M059J (cell line): ENCODE results near the gene SCGB1C2. TPM values are rescaled to one million over a fixed set of nuclear protein-coding genes. Genes with fewer than 3 reads are reported as not detected.

Experiments used
- DNase-seq: peaks from one replicate; pipeline ENCODE4 v3.0.0-alpha.2; 2012; ENCODE audit warnings: low read depth
- total RNA-seq: library from RNA; depleted of rRNA; stranded (reverse); fragments of >200 nt; shearing (Covaris generic); gene quantifications from 2 replicates; pipeline ENCODE4 v1.2.3, GENCODE V29; 2014; rRNA removed

SCGB1C2 gene
- total RNA-seq, 1 experiment from 2014 or later: not detected

DNA sequence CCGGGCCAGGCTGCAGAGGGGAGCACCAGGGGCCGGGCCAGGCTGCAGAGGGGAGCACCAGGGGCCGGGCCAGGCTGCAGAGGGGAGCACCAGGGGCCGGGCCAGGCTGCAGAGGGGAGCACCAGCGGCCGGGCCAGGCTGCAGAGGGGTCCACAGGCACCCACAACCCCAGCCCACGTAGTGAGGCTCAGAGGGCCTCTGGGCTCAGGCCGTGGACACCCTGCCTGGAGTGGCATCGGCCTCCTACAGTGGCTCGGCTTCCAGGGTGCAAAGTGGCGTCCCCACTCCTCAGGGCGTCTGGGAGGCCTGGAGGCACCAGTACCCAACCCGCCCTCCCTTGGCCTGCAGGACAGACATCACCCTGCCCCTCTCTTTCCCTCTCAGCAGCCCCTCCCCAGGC is 34.5 kb downstream of the SCGB1C2 start:
- no peak for DNase-seq

DNA sequence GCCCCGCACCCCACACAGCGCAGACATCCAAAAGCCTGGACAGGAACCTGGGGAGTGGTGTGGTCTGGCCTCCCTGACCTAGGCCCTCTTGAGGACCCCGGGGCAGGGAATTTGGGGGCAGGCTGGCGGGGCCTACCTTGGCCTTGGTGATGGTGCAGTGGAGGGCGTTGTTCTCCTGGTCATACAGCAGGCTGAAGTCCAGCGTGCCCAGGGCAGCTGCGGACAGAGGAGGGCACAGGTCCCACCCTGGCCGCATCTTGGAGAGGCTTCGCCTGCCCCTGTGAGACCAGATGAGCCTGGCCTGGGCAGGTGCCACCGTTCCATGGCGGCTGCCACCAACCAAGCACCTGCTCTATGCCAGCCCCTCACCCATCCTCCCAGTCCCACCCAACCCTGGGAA is 35.0 kb downstream of the SCGB1C2 start:
- DNase-seq: no peak

DNA sequence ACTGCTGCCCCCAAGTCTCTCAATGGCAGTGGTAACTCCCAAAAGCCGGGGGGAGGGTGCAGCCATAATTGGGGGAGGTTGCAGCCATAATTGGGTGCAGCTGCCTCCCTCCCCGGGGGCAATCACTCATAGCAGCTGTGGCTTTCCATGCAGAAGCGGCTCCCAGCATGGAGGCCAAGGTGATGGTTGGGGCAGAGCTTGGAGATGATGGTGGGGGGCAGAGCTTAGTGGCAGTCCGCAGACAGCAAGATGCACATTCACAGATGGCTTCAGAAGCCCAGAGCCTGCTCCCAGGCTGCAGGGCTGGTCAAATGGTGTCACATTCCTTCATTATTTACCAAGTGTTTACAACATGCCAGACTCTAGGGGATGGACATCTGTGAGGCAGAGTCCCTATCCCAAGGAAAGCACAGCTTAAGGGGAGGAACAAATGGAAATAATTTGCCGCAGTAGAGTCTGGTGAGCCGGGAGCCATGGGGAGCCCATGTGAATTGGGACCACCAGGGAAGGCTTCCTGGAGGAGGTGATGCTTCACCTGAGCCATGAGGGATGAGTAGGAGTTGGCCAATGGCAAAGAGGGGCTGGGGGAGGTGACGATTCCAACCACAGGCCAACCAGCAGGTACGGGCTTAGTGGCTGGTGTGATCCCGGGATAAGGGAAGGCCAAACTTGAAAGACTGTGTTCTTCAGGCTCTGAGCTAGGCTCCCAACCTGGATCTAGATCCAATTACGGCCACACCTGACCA is 36.0 kb downstream of the SCGB1C2 start:
- DNase-seq: no peak

DNA sequence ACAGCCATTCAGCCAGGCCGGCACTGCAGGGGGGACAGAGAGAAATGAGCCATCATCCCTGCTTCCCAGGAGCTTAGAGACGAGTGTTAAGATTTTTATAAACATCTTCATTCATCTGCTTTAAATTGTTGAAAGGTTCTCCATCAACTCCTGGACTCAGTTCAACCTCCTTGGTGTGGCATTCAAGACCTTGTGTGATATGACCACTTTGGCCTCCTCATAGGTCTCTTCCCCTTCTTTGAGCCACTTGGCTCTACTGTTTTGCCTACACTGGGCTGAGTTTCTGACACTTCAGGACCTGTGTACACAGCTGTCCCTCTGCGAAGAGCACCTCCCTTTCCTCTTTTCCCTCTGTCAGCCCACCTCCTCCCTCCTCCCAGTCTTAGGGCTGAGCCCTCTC is 39.8 kb downstream of the SCGB1C2 start:
- DNase-seq: no peak

DNA sequence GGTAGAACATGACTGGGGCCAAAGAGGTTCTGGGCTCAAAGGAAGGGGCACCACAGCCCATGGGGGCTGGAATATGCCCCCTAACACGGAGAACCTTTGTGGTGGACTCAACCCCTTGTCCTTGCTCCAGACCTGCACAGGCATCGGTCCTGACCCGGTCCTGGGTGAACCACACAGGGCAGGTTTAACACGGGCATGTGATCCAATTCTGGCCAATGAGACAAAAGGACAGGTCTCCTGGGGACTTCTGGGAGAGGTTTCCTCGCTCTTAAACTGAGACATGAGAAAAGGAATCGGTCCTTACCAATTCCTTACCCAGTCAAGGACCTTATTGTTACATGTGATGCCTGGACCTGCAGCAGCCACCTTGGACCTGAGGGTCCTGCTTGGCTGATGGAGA is 40.4 kb downstream of the SCGB1C2 start:
- DNase-seq: no peak

DNA sequence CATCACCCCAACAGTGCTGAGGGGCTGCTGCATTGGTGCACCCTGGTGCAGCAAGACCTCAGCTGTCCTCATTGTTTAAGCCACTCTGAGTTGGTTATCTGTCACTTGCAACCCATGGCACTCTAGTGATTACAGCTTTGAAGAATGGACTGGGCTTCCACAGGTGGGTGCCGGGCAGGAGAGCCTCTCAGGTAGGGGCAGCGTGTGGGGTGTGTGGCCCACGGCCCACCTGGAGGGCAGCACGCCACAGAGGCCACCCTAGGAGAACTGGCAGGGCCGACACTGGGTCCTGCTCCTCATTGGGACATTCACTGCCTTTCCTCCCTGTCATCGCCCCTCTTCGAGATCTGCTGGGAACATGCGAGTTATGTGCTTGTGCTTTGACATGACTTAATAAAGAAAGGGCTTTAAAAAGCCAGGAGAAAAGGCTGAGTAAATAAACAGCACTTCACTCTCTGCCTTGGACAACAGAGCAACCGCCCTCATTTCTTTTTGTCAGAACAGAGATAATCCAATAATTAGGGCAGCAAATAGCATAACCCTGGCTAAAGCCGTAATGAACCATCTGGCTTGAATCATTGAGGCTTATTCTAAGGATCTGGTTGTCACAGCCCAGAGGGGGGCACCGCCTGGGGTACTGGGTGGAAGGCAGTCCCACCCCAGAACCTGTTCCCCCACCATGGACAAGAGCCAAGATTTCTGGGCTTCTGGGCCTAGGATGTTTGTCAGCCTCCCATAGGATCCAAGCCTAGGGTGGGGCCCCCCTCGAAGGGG is 41.1 kb downstream of the SCGB1C2 start:
- no peak for DNase-seq

DNA sequence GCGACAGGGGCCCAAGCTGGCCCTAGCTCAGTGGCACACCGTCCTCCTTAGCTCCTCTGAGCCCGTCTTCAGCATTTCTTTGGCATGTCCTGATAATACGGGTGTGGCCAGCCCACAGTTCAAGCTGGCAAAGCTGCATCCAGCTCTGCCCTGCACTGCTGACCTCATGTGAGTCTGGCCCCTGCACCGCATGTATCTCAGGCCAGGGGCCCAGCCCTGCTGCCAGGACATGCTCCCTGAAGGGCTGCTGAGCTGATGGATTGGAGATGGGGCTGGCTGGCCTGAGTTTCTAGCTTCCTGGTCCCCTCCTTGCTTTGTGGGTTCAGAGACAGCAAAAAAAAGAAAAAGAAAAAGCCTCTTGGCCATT is 41.7 kb downstream of the SCGB1C2 start:
- DNase-seq: no peak

DNA sequence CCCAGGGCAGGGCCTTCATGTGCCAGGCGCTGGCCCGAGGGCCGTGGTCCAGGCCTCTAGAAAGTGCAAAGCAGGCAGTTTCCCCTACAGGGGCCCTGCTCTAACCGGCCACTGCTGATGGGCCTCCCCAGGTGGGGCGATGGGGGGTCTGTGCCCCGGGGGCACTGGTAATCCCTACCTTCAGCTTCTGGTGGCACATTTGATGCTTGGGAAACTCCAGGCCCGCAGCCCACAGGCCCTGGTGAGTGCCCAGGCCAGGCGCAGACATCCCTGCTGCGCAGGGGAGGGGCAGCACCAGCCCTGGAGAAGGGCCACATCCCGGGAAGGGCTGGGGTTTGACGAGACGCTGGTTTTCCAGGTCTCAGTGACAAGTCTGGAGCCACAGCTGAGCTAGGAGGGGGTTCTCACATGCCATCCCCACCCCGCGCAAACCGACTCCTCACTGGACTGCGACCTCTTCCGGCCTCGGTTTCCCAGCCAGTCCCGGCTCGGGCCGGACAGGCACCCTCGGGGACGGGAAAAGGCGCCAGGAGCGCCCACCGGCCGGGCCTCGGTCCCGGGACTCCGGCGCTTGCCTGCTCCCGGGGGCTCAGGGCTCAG is 42.5 kb downstream of the SCGB1C2 start:
- no peak for DNase-seq

DNA sequence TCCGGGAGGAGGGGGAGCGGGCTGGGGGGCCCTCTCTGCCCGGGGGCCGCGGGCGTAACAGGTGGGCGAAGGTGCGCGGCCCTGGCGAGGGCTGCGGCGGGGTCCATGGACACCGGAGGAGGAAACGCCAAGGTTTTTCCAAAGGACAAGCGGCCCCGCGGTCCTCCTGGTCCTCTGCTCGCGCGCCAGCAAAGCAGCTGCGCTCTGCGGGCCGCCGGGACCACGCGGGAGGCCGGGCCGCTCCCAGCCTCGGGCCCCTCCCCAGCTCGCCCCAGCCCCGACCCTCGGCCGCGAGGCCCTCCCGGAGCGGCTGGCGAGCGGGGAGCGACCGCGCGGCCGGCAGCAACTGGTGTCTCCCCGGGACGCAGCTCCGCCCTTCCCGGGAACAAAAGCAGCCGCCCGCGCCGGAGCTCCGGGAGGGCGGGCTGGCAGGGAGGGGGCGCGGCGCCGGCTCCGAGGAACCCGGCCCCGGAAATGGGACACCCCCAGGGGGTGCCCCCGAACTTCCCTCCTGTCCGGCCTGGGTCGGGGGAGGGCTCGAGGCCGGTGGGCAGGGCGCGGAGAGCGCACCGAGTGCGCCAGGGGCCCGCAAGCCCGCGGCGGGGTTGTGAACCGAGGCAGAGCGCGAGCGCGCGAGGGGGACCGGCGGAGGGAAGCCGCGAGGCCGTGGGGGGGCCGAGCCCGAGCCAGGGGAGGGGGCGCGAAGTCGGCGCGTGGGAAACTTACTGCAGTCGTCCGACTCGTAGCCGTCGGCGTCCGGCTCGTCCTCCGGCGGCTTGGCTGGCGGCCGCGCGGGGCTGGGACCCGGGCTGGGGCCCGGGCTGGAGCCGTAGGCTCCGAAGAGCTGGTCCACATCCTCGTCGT is 43.2 kb downstream of the SCGB1C2 start:
- no peak for DNase-seq

DNA sequence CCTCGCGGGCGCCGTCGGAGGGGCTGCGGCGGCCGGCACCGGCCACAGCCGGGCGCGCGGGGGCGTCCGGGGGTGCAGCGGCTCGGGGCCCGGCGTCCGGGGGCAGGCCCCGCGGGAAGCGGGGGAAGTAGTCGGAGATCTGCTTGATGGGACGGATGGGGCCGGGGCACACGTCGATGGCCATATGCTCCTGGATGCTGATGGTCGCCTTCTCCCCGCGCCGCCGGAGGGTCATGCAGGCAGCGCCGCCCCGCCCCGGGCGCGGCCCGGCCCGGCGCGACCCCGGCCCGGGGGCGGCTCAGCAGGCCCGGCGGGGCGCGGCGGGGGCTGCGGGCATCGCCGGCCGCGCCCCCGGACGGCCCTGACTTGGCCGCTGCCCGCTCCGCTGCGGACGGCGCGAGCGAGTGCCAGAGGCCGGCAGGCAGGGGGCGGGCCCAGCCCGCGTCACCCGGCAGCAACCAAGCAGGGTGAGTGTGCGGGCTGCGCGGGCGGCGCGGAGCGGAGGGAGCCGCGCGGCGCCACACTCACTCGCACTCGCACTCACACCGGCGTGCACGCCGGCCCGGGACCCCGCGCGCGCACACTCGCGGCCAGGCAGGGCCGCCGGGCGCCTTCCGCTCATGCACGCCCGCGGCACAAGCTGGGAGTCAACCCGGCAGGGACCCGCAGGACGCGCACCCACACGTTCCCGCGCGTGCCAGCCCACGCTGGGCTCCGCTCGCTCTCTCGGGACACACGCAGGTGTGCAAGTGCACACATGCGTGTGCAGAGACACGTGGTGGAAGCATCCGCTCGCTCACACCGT is 44.1 kb downstream of the SCGB1C2 start, which contains the start of gene DOC2B:
Gene DOC2B (minus strand): TSS at position 406 of the 805 bp plus-strand sequence. CDS start 171 bp downstream, at position 235.
- no peak for DNase-seq

DNA sequence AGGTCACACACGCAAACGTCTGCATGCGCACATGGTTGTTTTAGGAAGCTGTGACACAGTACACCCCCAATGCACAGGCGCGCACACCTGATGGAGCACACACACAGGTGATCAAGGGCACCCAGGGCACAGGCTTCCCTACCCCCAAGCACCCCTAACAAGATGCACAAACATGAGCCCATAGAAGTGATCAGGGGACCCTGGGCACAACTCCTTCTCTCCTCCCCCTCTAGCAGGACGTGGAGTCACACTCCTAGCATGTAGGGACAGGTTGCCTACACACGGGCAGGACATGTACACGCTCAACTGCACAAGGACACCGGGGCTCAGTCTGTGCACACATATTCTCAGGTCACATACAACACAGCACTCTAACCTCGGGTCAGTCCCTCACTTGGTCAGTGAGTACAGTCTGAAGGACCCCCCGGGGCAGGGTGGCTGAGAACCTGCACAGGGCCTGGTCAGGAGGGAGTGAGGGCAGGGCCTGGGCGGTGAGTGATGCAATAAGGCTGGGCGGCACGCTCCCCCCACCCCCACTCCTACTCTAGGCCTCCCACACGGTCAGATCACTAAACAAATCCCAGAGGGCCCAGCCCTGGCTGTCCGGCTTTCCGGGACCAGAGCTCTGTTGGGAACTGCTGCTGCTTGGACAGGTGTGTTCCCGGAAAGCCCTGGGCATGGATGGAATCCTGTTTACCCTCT is 44.8 kb downstream of the SCGB1C2 start:
- no peak for DNase-seq

DNA sequence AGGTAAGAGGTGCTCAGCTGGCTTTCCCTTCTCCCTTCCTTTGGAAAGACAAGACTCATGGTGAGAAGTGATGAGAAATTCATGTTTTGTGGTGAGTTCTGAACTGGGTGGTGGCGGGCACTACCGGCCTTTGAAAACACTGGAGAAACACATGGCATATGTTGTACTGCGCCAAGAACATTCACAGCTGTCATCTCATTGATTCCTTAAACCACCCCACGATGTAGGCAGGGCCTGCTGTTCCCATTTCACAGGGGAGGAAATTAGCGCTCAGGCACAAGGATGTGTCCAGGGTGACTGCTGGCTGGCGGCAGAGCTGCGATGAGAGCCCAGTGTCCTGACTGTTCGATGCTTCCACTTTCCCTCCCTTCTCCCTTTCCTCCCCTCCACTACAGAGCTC is 45.7 kb downstream of the SCGB1C2 start:
- no peak for DNase-seq

DNA sequence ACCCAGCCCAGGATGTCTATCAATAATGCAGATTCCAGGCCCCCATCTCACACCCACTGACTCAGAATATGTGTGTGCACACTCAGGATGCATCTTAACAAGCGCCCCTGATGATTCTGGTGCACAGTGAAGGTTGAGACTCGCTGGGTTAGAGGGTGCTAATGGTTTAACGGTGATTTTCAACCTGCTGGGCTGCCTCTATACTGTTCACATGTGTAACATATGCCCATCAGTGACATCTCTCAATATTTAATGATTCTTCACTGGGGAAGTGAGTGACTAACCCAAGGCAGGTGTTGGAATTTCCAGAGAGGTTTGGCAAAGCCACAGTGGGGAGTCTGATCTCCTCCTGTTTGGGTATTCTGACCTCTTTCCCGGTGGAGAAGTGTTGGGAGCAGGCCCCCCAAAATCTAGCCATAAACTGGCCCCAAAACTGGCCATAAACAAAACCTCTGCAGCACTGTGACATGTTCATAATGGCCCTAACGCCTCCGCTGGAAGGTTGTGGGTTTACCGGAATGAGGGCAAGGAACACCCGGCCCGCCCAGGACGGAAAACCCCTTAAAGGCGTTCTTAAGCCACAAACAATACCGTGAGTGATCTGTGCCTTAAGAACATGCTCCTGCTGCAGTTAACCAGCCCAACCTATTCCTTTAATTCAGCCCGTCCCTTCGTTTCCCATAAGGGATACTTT is 48.2 kb downstream of the SCGB1C2 start:
- no peak for DNase-seq

DNA sequence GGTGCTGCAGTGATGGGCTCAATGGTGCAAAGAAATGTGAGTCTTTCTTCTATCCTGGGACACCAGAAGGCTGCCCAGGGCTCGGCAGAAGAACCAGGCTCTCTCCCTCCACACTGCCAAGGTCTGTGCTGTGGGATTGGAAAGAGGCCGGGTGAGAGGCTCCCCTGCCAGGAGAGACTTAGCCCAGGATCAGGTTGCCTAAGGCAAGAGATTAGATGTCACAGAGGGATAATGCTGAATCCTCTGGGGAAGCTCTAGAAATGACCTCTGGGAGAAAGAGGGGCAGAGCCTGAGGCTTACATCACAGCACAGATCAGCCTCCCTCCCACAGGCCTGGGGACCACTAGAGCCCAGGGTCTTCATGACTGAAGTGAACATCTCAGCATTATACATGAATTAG is 49.8 kb downstream of the SCGB1C2 start:
- no peak for DNase-seq

Other genes with a start within 250 kb of the SCGB1C2 start
- gene DOC2B, start 44.1 kb downstream of the SCGB1C2 start, total RNA-seq: under 0.01 TPM in 1 of 2 replicates, not detected in the other
- gene RPH3AL, start 215.2 kb downstream of the SCGB1C2 start, total RNA-seq: 0.81 and 5.5 TPM in 2 replicates